HEK293T (cell line): ENCODE measurements around the gene ASXL1.

Experiments used
- CTCF ChIA-PET: fragments of 350-600 bp; formaldehyde crosslinking; extraction: SDS; loops from one replicate; lab custom pipeline; 2021; ENCODE audit warnings: antibody characterized with exemption, inconsistent platforms; lab: Yijun Ruan, JAX
- POLR2A ChIA-PET: fragments of 350-600 bp; formaldehyde crosslinking; extraction: SDS; loops from one replicate; lab custom pipeline; 2020; ENCODE audit warnings: antibody characterized with exemption, inconsistent platforms; lab: Yijun Ruan, JAX
- DNase-seq: peaks from one replicate; pipeline ENCODE4 v3.0.0; 2012; ENCODE audit warnings: mixed read lengths; ENCODE audit errors: extremely low spot score
- ARNT ChIP-seq: fragments of 450-650 bp; IDR thresholded peaks from 2 replicates; pipeline ENCODE4 v1.6.1; 2017; ENCODE audit warnings: mild to moderate bottlenecking
- BHLHE40 ChIP-seq: fragments of 450-650 bp; IDR thresholded peaks from 2 replicates; pipeline ENCODE4 v1.6.1; 2016; ENCODE audit warnings: mild to moderate bottlenecking, moderate library complexity, borderline replicate concordance
- CTBP1 ChIP-seq: fragments of 450-650 bp; IDR thresholded peaks from 2 replicates; pipeline ENCODE4 v1.6.1; 2016; ENCODE audit warnings: borderline replicate concordance
- ELF4 ChIP-seq: fragments of 450-650 bp; IDR thresholded peaks from 2 replicates; pipeline ENCODE4 v1.6.1; 2017; ENCODE audit warnings: antibody characterized with exemption
- FOXA1 ChIP-seq: fragments of 450-650 bp; IDR thresholded peaks from 2 replicates; pipeline ENCODE4 v1.6.1; 2016; ENCODE audit warnings: mild to moderate bottlenecking
- FOXK2 ChIP-seq: fragments of 450-650 bp; IDR thresholded peaks from 2 replicates; pipeline ENCODE4 v1.6.1; 2016; ENCODE audit warnings: mild to moderate bottlenecking
- FOXM1 ChIP-seq: fragments of 450-650 bp; IDR thresholded peaks from 2 replicates; pipeline ENCODE4 v1.6.1; 2017; ENCODE audit warnings: mild to moderate bottlenecking, borderline replicate concordance
- HDGF ChIP-seq: fragments of 450-650 bp; IDR thresholded peaks from 2 replicates; pipeline ENCODE4 v1.6.1; 2017; ENCODE audit warnings: antibody characterized with exemption, borderline replicate concordance
- L3MBTL2 ChIP-seq: fragments of 450-650 bp; conservative IDR thresholded peaks from 2 replicates; pipeline ENCODE4 v1.6.1; 2016; ENCODE audit warnings: mild to moderate bottlenecking
- LEF1 ChIP-seq: fragments of 450-650 bp; IDR thresholded peaks from 2 replicates; pipeline ENCODE4 v1.6.1; 2017; ENCODE audit warnings: mild to moderate bottlenecking, borderline replicate concordance
- NFRKB ChIP-seq: fragments of 450-650 bp; IDR thresholded peaks from 2 replicates; pipeline ENCODE4 v1.6.1; 2016; ENCODE audit warnings: mild to moderate bottlenecking, moderate library complexity
- PKNOX1 ChIP-seq: fragments of 450-650 bp; IDR thresholded peaks from 2 replicates; pipeline ENCODE4 v1.6.1; 2016
- SP1 ChIP-seq: fragments of 450-650 bp; IDR thresholded peaks from 2 replicates; pipeline ENCODE4 v1.6.1; 2017
- SUZ12 ChIP-seq: fragments of 450-650 bp; IDR thresholded peaks from 2 replicates; pipeline ENCODE4 v1.6.1; 2016; ENCODE audit warnings: mild to moderate bottlenecking
- TARDBP ChIP-seq: fragments of 450-650 bp; IDR thresholded peaks from 2 replicates; pipeline ENCODE4 v1.6.1; 2016
- ZNF384 ChIP-seq: fragments of 450-650 bp; IDR thresholded peaks from 2 replicates; pipeline ENCODE4 v1.6.1; 2016

ASXL1 gene

GRCh38 chr20:32387252-32387651 lies 29.1 kb downstream of the ASXL1 start:
- POLR2A ChIA-PET, result no interaction called here
- CTCF ChIA-PET, result no interaction called here
- no peak for TF ChIP-seq TARDBP
- TF ChIP-seq ARNT, result no peak
- no peak for TF ChIP-seq FOXK2
- no peak for TF ChIP-seq LEF1
- no peak for TF ChIP-seq BHLHE40
- no peak for TF ChIP-seq HDGF
- no peak for TF ChIP-seq ZNF384
- TF ChIP-seq FOXA1, result no peak
- no peak for TF ChIP-seq PKNOX1
- no peak for TF ChIP-seq FOXM1
- no peak for TF ChIP-seq L3MBTL2
- no peak for TF ChIP-seq SUZ12
- TF ChIP-seq NFRKB, result no peak
- no peak for TF ChIP-seq ELF4
- TF ChIP-seq SP1, result no peak
- TF ChIP-seq CTBP1, result no peak
- no peak for DNase-seq

GRCh38 chr20:32391003-32391402 lies 32.9 kb downstream of the ASXL1 start:
- no peak for TF ChIP-seq ZNF384
- no peak for TF ChIP-seq LEF1
- no peak for TF ChIP-seq NFRKB
- no peak for TF ChIP-seq PKNOX1
- TF ChIP-seq TARDBP, result no peak
- TF ChIP-seq SP1, result no peak
- no peak for TF ChIP-seq L3MBTL2
- TF ChIP-seq FOXK2, result no peak
- no peak for TF ChIP-seq SUZ12
- TF ChIP-seq ELF4, result no peak
- no peak for TF ChIP-seq FOXA1
- TF ChIP-seq BHLHE40, result no peak
- no peak for TF ChIP-seq HDGF
- TF ChIP-seq FOXM1, result no peak
- no peak for TF ChIP-seq ARNT
- ChIA-PET CTCF (no interaction called here), POLR2A (no interaction called here)
- DNase-seq, result no peak

GRCh38 chr20:32395066-32395465 lies 36.9 kb downstream of the ASXL1 start:
- DNase-seq, result no peak
- POLR2A ChIA-PET, result no interaction called here
- CTCF ChIA-PET, result no interaction called here
- no peak for TF ChIP-seq ELF4
- TF ChIP-seq ARNT, result no peak

DNA sequence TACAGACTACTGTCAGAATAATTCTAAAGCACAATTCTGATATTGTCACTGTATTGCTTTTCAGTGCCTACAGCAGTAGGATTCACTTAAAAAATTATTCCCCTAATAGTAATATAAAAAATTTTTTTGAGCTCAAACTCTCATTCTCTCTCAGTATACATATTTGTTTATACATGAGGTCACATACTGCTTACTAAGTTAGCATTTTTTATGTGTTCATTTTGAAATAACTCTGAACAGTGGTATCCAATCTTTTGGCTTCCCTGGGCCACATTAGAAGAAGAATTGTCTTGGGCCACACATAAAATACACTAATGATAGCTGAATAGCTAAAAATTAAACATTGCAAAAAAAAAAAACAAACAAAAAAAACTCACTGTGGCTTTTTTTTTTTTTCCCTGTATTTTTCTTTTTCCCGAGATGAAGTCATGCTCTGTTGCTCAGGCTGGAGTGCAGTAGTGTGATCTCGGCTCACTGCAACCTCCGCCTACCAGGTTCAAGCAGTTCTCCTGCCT lies 38.6 kb downstream of the ASXL1 start:
- POLR2A ChIA-PET, result no interaction called here
- peak; percentile 34; the same call in 1 of the 2 replicates for TF ChIP-seq ZNF384
- TF ChIP-seq ARNT, result no peak
- TF ChIP-seq ELF4, result no peak
- TF ChIP-seq L3MBTL2, result no peak
- no peak for TF ChIP-seq PKNOX1
- TF ChIP-seq SP1, result no peak
- no peak for TF ChIP-seq FOXK2
- no peak for TF ChIP-seq CTBP1
- DNase-seq, result no peak
- CTCF ChIA-PET, result no interaction called here

DNA sequence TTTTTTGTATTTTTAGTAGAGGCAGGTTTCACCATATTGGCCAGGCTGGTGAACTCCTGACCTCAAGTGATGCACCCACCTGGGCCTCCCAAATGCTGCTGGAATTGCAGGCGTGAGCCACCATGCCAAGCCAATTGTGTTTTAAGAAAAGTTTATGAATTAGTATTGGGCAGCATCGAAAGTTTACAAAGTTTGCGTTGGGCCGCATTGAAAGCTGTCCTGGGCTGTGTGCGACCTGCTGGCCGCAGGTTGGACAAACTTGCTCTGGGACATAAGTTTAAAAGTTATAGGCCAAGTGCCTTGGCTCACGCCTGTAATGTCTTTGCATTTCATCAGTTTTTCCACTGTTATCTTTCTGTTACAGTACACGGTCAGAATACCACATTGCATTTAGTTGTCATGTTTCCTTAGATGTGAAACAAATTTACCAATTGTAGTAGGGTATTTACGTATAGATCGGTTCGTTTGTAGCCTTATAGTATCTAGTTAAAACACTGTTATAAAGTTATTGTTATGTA lies 39.5 kb downstream of the ASXL1 start:
- no peak for DNase-seq
- TF ChIP-seq NFRKB, result no peak
- TF ChIP-seq FOXM1, result no peak
- no peak for TF ChIP-seq CTBP1
- TF ChIP-seq SP1, result no peak
- no peak for TF ChIP-seq FOXA1
- TF ChIP-seq LEF1, result no peak
- TF ChIP-seq ZNF384, result no peak
- TF ChIP-seq BHLHE40, result no peak
- TF ChIP-seq ELF4, result no peak
- TF ChIP-seq PKNOX1, result no peak
- TF ChIP-seq HDGF, result no peak
- TF ChIP-seq FOXK2, result no peak
- no peak for TF ChIP-seq L3MBTL2
- TF ChIP-seq ARNT, result no peak
- no peak for TF ChIP-seq TARDBP
- no peak for TF ChIP-seq SUZ12
- POLR2A ChIA-PET, result no interaction called here
- CTCF ChIA-PET, result no interaction called here

DNA sequence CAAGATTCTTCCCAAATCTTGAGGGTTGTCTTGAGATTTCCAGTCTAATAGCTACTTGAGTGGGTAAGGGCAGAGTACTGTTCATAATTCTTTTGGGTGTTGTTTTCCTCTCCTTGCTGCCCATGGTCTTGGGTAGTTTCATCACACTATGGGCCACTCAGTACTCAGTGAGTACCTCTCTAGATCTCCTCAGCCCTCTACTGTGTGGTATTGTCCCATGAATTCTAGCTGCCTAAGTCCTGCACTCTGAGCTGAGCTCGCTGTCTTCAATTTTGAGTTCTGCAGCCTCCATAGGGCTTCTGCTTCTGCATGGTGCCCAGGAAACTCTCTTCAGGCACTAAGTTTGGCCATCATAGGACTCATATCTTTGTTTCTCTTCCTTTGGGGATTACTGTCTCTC lies 42.3 kb downstream of the ASXL1 start:
- POLR2A ChIA-PET, result no interaction called here
- CTCF ChIA-PET, result interaction anchor here (0.6 kb wide), 1 partner anchor 309 kb away, joined by 3 read pairs; no protein-coding TSS in a partner anchor
- DNase-seq, result no peak
- TF ChIP-seq FOXK2, result no peak
- no peak for TF ChIP-seq CTBP1
- no peak for TF ChIP-seq TARDBP
- TF ChIP-seq FOXA1, result no peak
- TF ChIP-seq LEF1, result no peak
- no peak for TF ChIP-seq ARNT
- no peak for TF ChIP-seq FOXM1
- TF ChIP-seq PKNOX1, result no peak
- no peak for TF ChIP-seq NFRKB
